LHCN-M2 (cell line): ENCODE results near the gene TIAM1. TPM values are rescaled to one million over a fixed set of nuclear protein-coding genes. Genes with fewer than 3 reads are reported as not detected.

Experiments
- DNase-seq: peaks from one replicate; pipeline ENCODE4 v3.0.0-alpha.2; 2012; ENCODE audit warnings: low read depth
- polyA plus RNA-seq: library from polyadenylated mRNA; unstranded; fragments of >200 nt; gene quantifications from one replicate; pipeline ENCODE4 v1.2.1, GENCODE V29; 2012; ENCODE audit warnings: missing spikeins
- total RNA-seq: library from RNA; depleted of rRNA; stranded (reverse); fragments of >200 nt; gene quantifications from 2 replicates; pipeline ENCODE4 v1.2.3, GENCODE V29; 2014; rRNA removed

TIAM1 gene
- total RNA-seq = 11.6 and 18.1 TPM in 2 replicates
- 7.3 TPM for polyA plus RNA-seq

GRCh38 chr21:31343680-31344480 is at the start of gene TIAM1:
TIAM1 (minus strand) TSS chr21:31344261; CDS start chr21:31266972, 77,289 bp downstream.
- DNase-seq = peak; percentile 83

GRCh38 chr21:31387560-31388186 is 43.6 kb upstream of the TIAM1 start:
- no peak for DNase-seq

- DNase-seq = no peak
Observed at GRCh38 chr21:31386006-31386405, 41.9 kb upstream of the TIAM1 start.

- no peak for DNase-seq
Observed at GRCh38 chr21:31383770-31384169, 39.7 kb upstream of the TIAM1 start.

GRCh38 chr21:31382060-31382459 is 38.0 kb upstream of the TIAM1 start:
- no peak for DNase-seq

GRCh38 chr21:31376301-31376700 is 32.2 kb upstream of the TIAM1 start:
- no peak for DNase-seq

- DNase-seq = no peak
Observed at GRCh38 chr21:31374395-31374794, 30.3 kb upstream of the TIAM1 start.

- DNase-seq = no peak
Observed at GRCh38 chr21:31372471-31372765, 28.4 kb upstream of the TIAM1 start.

GRCh38 chr21:31371715-31372470 is 27.8 kb upstream of the TIAM1 start:
- DNase-seq = no peak

- no peak for DNase-seq
Observed at GRCh38 chr21:31370893-31371544, 27.0 kb upstream of the TIAM1 start.

- DNase-seq = no peak
Observed at GRCh38 chr21:31370281-31370892, 26.3 kb upstream of the TIAM1 start.

- no peak for DNase-seq
Observed at GRCh38 chr21:31368361-31368760, 24.3 kb upstream of the TIAM1 start.

GRCh38 chr21:31367801-31368200 is 23.7 kb upstream of the TIAM1 start:
- DNase-seq = no peak

GRCh38 chr21:31366825-31367224 is 22.8 kb upstream of the TIAM1 start:
- DNase-seq = peak; percentile 90

GRCh38 chr21:31364253-31364945 is 20.3 kb upstream of the TIAM1 start:
- no peak for DNase-seq

GRCh38 chr21:31363720-31364119 is 19.7 kb upstream of the TIAM1 start:
- DNase-seq = no peak

- no peak for DNase-seq
Observed at GRCh38 chr21:31360717-31361116, 16.7 kb upstream of the TIAM1 start.

GRCh38 chr21:31358158-31358557 is 14.1 kb upstream of the TIAM1 start:
- DNase-seq = no peak

- no peak for DNase-seq
Observed at GRCh38 chr21:31356440-31356839, 12.4 kb upstream of the TIAM1 start.

- peak; percentile 82 for DNase-seq
Observed at GRCh38 chr21:31354604-31355443, 10.8 kb upstream of the TIAM1 start.
